Naive thymus-derived CD4-positive, alpha-beta T cell (primary cell): ENCODE measurements around the gene RILPL1. TPM values are rescaled to one million over a fixed set of nuclear protein-coding genes. Genes with fewer than 3 reads are reported as not detected.
"Not testable (repeated sequence)": the region's sequence is repeated elsewhere in the genome, so short reads cannot be mapped to it uniquely, and the experiment has no call there.

Source experiments
- ATAC-seq: fragments of 150-1000 bp; cut with Tn5 transposase; 2 replicates; pipeline ENCODE4 v1.10.0; 2021; ENCODE audit warnings: mild to moderate bottlenecking, moderate library complexity
- CTCF ChIA-PET: fragments of 350-600 bp; sonication (Branson Sonifier 250); formaldehyde crosslinking; loops from one replicate; lab custom pipeline; 2021; ENCODE audit warnings: antibody characterized with exemption; lab: Charles Lee
- POLR2A ChIA-PET: fragments of 350-600 bp; sonication (Branson Sonifier 250); formaldehyde crosslinking; loops from one replicate; lab custom pipeline; 2021; ENCODE audit warnings: antibody characterized with exemption, inconsistent platforms; lab: Charles Lee
- DNase-seq, 9 donors: peaks; one replicate each; pipeline versions ENCODE4 v3.0.0 to v3.0.0-alpha.2; 2020 to 2022; ENCODE audit warnings: mixed read lengths in 1 of 9
- H3K27ac ChIP-seq: one replicate; pipeline ENCODE4 v1.7.0; 2013; ENCODE audit warnings: mild to moderate bottlenecking, low read depth, low read length, moderate library complexity
- H3K27me3 ChIP-seq, 2 donors: one replicate each; pipeline ENCODE4 v1.7.0; 2013; ENCODE audit warnings: low read length in 2 of 2, mild to moderate bottlenecking in 2 of 2, moderate library complexity in 2 of 2; ENCODE audit not compliant: control insufficient read depth in 2 of 2, insufficient read depth in 2 of 2
- H3K36me3 ChIP-seq, 3 experiments: 1 replicate in 2 of 3; 2 replicates in 1 of 3; pipeline ENCODE4 v1.7.0; 2013; ENCODE audit warnings: low read length in 3 of 3, mild to moderate bottlenecking in 3 of 3, moderate library complexity in 1 of 3; ENCODE audit not compliant: insufficient read depth in 3 of 3, control insufficient read depth in 2 of 3
- H3K4me1 ChIP-seq, 2 donors: one replicate each; pipeline ENCODE4 v1.7.0; 2013; ENCODE audit warnings: low read length in 2 of 2, mild to moderate bottlenecking in 2 of 2, moderate library complexity in 1 of 2; ENCODE audit not compliant: control insufficient read depth in 2 of 2, insufficient read depth in 2 of 2
- H3K4me3 ChIP-seq: 2 replicates; pipeline ENCODE4 v1.7.0; 2013; ENCODE audit warnings: mild to moderate bottlenecking, low read length
- H3K9me3 ChIP-seq, 3 experiments: 1 replicate in 2 of 3; 2 replicates in 1 of 3; pipeline ENCODE4 v1.7.0; 2013; ENCODE audit warnings: low read length in 3 of 3; ENCODE audit not compliant: control insufficient read depth in 2 of 3
- H3K27ac Mint-ChIP-seq, 9 donors: one replicate each; pipeline ENCODE4 v1.8.0; 2020 to 2022; ENCODE audit warnings: mixed read lengths in 9 of 9, mild to moderate bottlenecking in 8 of 9, moderate library complexity in 5 of 9, inconsistent platforms in 2 of 9
- H3K27me3 Mint-ChIP-seq, 5 donors: one replicate each; pipeline ENCODE4 v1.8.0; 2021 to 2022; ENCODE audit warnings: mixed read lengths in 5 of 5, mild to moderate bottlenecking in 1 of 5
- H3K36me3 Mint-ChIP-seq, 5 donors: one replicate each; pipeline ENCODE4 v1.8.0; 2020 to 2022; ENCODE audit warnings: mixed read lengths in 5 of 5, mild to moderate bottlenecking in 3 of 5, inconsistent platforms in 1 of 5
- H3K4me1 Mint-ChIP-seq, 7 donors: one replicate each; pipeline ENCODE4 v1.8.0; 2020 to 2022; ENCODE audit warnings: mixed read lengths in 7 of 7, mild to moderate bottlenecking in 3 of 7, inconsistent platforms in 1 of 7
- H3K4me3 Mint-ChIP-seq, 10 donors: one replicate each; pipeline ENCODE4 v1.8.0; 2020 to 2022; ENCODE audit warnings: mild to moderate bottlenecking in 10 of 10, mixed read lengths in 10 of 10, moderate library complexity in 6 of 10, inconsistent platforms in 2 of 10
- H3K9me3 Mint-ChIP-seq, 11 donors: one replicate each; pipeline ENCODE4 v1.8.0; 2020 to 2022; ENCODE audit warnings: mixed read lengths in 11 of 11, mild to moderate bottlenecking in 4 of 11, inconsistent platforms in 1 of 11, moderate library complexity in 1 of 11
- intact Hi-C, 2 donors: fragments of 100-400 bp; cut with micrococcal nuclease; formaldehyde crosslinking; loops; one replicate each; pipeline ENCODE4 v1.15.1; 2023
- polyA plus RNA-seq, 2 donors: library from polyadenylated mRNA; unstranded; fragments of 300-500 nt; fragmentation: Illumina TruSeq; gene quantifications; one replicate each; pipeline ENCODE4 v1.2.3, GENCODE V29; 2021
- total RNA-seq, 6 experiments: library from RNA in 5 of 6; stranded (reverse) in 5 of 6; gene quantifications; 1 replicate in 5 of 6; 2 replicates in 1 of 6; pipeline ENCODE4 v1.2.3 and lab custom pipeline; 2021 to 2026

The RILPL1 gene, protein sequence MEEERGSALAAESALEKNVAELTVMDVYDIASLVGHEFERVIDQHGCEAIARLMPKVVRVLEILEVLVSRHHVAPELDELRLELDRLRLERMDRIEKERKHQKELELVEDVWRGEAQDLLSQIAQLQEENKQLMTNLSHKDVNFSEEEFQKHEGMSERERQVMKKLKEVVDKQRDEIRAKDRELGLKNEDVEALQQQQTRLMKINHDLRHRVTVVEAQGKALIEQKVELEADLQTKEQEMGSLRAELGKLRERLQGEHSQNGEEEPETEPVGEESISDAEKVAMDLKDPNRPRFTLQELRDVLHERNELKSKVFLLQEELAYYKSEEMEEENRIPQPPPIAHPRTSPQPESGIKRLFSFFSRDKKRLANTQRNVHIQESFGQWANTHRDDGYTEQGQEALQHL
- total RNA-seq (1 to 10 TPM; 1.5 to 9.2 (median 3.9) TPM), polyA plus RNA-seq (under 1 TPM in 1 of 2 donors, not detected in 1; 0.29 TPM), total RNA-seq (lab: John Stamatoyannopoulos, UW) (8.6 reads per million, percentile 33 among the genes with 10 or more reads in this experiment)

DNA sequence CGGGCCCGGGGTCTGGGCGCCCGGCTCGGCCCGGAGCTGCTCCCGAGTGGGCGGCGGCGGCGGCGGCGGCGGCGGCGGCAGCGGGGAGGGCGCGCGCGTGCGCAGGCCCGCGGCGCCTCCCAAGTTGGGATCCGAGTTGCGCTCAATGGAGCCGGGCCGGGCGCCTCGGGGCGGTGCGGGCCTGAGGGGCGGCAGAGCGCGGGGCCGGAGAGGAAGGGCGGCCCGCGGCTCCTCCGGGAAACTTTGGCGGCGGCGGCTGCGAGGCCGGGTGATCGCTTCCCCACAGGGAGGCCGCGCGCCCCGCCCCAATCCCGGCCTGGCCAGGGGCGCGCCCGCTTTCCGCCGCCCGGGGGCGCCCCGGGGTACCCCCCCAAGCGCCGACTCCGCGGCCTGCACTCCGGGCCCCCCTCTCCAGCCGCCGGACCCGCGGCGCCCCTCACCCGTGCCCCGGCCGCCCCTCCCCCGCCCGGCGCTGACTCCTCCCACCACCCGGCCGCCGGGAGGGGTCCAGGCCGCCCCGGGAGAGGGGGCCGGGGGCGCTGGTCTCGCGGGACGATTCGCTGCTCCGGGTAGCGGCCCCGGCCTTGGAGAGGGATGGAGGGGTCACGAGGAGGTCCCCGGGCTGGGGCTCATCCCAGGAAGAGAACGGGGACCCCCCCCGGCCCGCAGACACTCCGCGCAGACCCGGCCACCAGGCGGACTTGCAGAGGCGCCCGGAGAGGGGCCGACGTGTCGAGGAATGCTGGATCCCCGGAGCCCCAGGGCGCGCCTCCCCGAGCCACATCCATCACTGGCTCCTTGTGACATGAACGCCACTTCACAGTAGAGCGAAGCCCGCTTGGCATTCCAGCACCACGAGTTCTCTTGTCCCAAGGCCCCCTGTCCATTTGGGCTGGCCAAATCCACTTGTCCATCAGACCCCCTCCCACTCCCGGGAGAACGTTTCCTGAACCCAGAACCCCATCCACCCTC, at the start of gene RILPL1:
TSS of gene RILPL1 (minus strand) at position 48 of the 972 bp plus-strand sequence. CDS start 237 bp downstream, outside the sequence.
- Mint-ChIP-seq H3K36me3 (no peaks in the 10 kb centered on the region), H3K4me3 (peak within 1 kb of the TSS; percentile 83 to 91 (median 88))
- peak; percentile 86 for ATAC-seq

DNA sequence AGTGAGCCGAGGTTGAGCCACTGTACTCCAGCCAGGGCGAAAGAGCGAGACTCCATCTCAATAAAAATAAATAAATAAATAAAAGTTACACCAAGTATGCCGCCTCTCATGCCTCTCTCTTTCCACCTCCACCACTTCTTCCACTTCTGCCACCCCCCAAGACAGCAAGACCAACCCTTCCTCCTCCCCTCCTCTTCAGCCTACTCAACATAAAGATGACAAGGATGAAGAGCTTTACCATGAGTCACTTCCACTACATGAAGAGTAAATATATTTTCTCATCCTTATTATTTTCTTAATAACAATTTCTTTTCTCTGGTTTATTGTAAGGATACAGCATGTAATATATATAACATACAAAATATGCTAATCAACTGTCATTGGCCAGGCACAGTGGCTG, 47.3 kb upstream of the RILPL1 start:
- Mint-ChIP-seq H3K27me3 (no peaks in the 10 kb centered on the region), H3K9me3 (no peaks in the 10 kb centered on the region), H3K27ac (peak overlapping the region in 4 of 9 donors; percentile 5 to 95 (median 44)), H3K4me1 (peaks cover 20 to 30% (median 26%) of the 10 kb centered on the region in 7 donors), H3K4me3 (no peak overlapping the region), H3K36me3 (peaks cover 0 to 6% (median 0%) of the 10 kb centered on the region in 5 donors)
- ATAC-seq (no peak), DNase-seq (no peak)
- H3K27me3 ChIP-seq = no peaks in the 10 kb centered on the region
- intact Hi-C loops = loop anchor here (5.0 kb wide), 4 partner anchors 37 to 1053 kb away; partner anchors contain the start of genes DENR (in 1 of the 2), KNTC1 (in 1 of the 2), OGFOD2 (in 1 of the 2) and RSRC2 (in 1 of the 2)
- H3K4me3 ChIP-seq = no peak overlapping the region
- peaks cover 17 to 21% of the 10 kb centered on the region in 2 donors for H3K4me1 ChIP-seq
- POLR2A ChIA-PET = interaction anchor here (1.3 kb wide), 1 partner anchor 272 kb away, joined by 3 read pairs; no protein-coding TSS in a partner anchor
- CTCF ChIA-PET = interaction anchor here (0.6 to 1.5 kb wide), 2 partner anchors 215 to 1010 kb away, joined by 3 read pairs; no protein-coding TSS in a partner anchor
- H3K36me3 ChIP-seq = peaks cover 0 to 10% (median 0%) of the 10 kb centered on the region in 3 experiments
- H3K9me3 ChIP-seq = no peaks in the 10 kb centered on the region
- H3K27ac ChIP-seq = no peak overlapping the region

More for the DNA sequence above, at the start of gene RILPL1:
- ChIA-PET POLR2A (interaction anchor here (0.6 to 1.8 kb wide), 3 partner anchors 41 to 169 kb away, joined by 3 to 4 read pairs (median 3); no protein-coding TSS in a partner anchor), CTCF (no interaction called here)
- Histone ChIP-seq H3K4me3 (peak within 1 kb of the TSS; percentile 65), H3K4me1 (peaks cover 11 to 18% of the 10 kb centered on the region in 2 donors), H3K9me3 (no peaks in the 10 kb centered on the region), H3K36me3 (no peaks in the 10 kb centered on the region), H3K27me3 (no peaks in the 10 kb centered on the region), H3K27ac (peak within 1 kb of the TSS; percentile 61)
- intact Hi-C loops = loop anchor here (1.0 to 5.0 kb wide), 7 partner anchors 49 to 169 kb away; partner anchors contain the start of genes RILPL2 (in 1 of the 2) and TMED2 (in 1 of the 2)
- peak; percentile 16 to 70 (median 47) for DNase-seq
- H3K27ac Mint-ChIP-seq = peak within 1 kb of the TSS; percentile 60 to 95 (median 79)
- H3K27me3 Mint-ChIP-seq = peaks cover 0 to 22% (median 0%) of the 10 kb centered on the region in 5 donors
- no peaks in the 10 kb centered on the region for H3K9me3 Mint-ChIP-seq
- H3K4me1 Mint-ChIP-seq = peaks cover 11 to 25% (median 16%) of the 10 kb centered on the region in 7 donors

DNA sequence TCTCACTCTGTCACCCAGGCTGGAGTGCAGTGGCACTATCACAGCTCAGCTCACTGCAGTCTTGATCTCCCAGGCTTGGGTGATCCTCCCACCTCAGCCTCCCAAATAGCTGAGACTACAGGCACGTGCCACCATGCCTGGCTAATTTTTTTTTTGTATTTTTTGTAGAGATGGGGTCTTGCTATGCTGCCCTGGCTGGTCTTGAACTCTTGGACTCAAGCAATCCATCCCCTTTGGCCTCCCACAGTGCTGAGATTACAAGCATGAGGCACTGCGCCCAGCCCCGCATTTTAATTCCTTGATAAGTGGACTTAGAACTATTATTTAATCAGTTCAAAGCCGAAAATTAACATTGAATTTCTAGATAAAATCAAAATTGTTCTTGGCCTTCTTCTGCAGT, 45.3 kb upstream of the RILPL1 start:
- ChIA-PET CTCF (interaction anchor here (0.6 kb wide), 1 partner anchor 95 kb away, joined by 3 read pairs; no protein-coding TSS in a partner anchor), POLR2A (interaction anchor here (1.7 kb wide), 1 partner anchor 9 kb away, joined by 4 read pairs; no protein-coding TSS in a partner anchor)
- not testable (repeated sequence) for H3K27me3 Mint-ChIP-seq

DNA sequence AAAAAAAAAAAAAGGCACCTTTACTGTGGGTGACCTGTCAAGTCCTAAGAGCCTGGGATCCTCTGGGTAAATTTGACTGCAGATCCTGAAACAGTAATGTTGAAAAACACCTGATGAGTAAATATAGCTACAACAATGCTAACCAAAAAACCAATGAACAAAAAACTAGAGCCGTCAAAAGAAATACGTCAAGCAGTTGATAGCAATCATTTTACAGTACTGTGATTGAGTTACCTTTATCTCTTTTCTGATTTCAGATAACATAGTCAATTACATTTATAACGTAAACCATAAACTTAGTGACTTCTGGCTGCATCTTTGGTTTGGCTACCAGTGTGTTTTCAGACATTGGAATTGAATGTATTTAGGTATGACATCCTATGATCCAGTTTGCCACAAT, 44.7 kb upstream of the RILPL1 start:
- peak overlapping the region in 2 of 9 donors; percentile 10 to 59 for H3K27ac Mint-ChIP-seq
- Histone ChIP-seq H3K27me3 (no peaks in the 10 kb centered on the region), H3K9me3 (no peaks in the 10 kb centered on the region), H3K4me3 (no peak overlapping the region), H3K27ac (no peak overlapping the region), H3K36me3 (no peaks in the 10 kb centered on the region), H3K4me1 (peaks cover 8 to 13% of the 10 kb centered on the region in 2 donors)
- H3K9me3 Mint-ChIP-seq = no peaks in the 10 kb centered on the region
- POLR2A ChIA-PET = interaction anchor here (1.7 kb wide), 1 partner anchor 9 kb away, joined by 4 read pairs; no protein-coding TSS in a partner anchor
- CTCF ChIA-PET = interaction anchor here (0.7 kb wide), 1 partner anchor 501 kb away, joined by 3 read pairs; no protein-coding TSS in a partner anchor
- no peak for ATAC-seq
- peaks cover 0 to 4% (median 0%) of the 10 kb centered on the region in 5 donors for H3K36me3 Mint-ChIP-seq
- H3K4me3 Mint-ChIP-seq = no peak overlapping the region
- peaks cover 0 to 4% (median 0%) of the 10 kb centered on the region in 5 donors for H3K27me3 Mint-ChIP-seq
- peaks cover 11 to 22% (median 16%) of the 10 kb centered on the region in 7 donors for H3K4me1 Mint-ChIP-seq
- intact Hi-C loops = no loop called here
- DNase-seq = no peak

More for the DNA sequence above, 45.3 kb upstream of the RILPL1 start:
- H3K9me3 Mint-ChIP-seq, H3K4me3 Mint-ChIP-seq, H3K27ac ChIP-seq, H3K27me3 ChIP-seq, intact Hi-C loops, H3K36me3 ChIP-seq, H3K4me3 ChIP-seq, DNase-seq, ATAC-seq, H3K9me3 ChIP-seq, H3K36me3 Mint-ChIP-seq: not testable (repeated sequence)
- H3K4me1 Mint-ChIP-seq = peaks cover 11 to 22% (median 18%) of the 10 kb centered on the region in 7 donors
- H3K27ac Mint-ChIP-seq = peak overlapping the region in 1 of 9 donors; percentile 59
- peaks cover 9 to 13% of the 10 kb centered on the region in 2 donors for H3K4me1 ChIP-seq

DNA sequence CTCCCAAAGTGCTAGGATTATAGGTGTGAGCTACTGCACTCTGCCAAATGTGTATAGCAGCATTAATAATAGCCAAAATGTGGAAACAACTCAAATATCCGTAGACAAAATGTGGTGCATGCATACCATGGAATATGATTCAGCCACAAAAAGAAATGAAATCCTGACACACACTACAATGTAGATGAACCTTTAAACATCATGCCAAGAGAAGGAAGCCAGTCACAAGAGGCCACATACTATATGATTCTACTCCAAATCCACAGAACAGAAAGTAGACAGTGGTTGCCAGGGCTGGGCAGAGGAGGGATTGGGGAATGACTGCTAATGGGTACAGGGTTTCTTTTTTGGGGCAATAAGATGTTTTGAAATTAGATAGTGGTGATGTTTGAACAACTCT, 43.1 kb upstream of the RILPL1 start:
- Mint-ChIP-seq H3K4me3 (no peak overlapping the region), H3K9me3 (no peaks in the 10 kb centered on the region), H3K36me3 (peaks cover 0 to 2% (median 0%) of the 10 kb centered on the region in 5 donors), H3K27me3 (peaks cover 0 to 11% (median 0%) of the 10 kb centered on the region in 5 donors), H3K4me1 (peaks cover 0 to 12% (median 7%) of the 10 kb centered on the region in 7 donors), H3K27ac (no peak overlapping the region)
- H3K4me1 ChIP-seq = no peaks in the 10 kb centered on the region
- DNase-seq = no peak
- ATAC-seq = no peak
- intact Hi-C loops = no loop called here
- H3K9me3 ChIP-seq = no peaks in the 10 kb centered on the region
- ChIA-PET CTCF (interaction anchor here (0.5 to 1.5 kb wide), 2 partner anchors 35 to 306 kb away, joined by 3 to 4 read pairs; no protein-coding TSS in a partner anchor), POLR2A (no interaction called here)
- H3K4me3 ChIP-seq = no peak overlapping the region
- H3K36me3 ChIP-seq = no peaks in the 10 kb centered on the region
- no peak overlapping the region for H3K27ac ChIP-seq
- H3K27me3 ChIP-seq = no peaks in the 10 kb centered on the region
